Prostate gland (tissue), 2 donors: ENCODE measurements around the gene CD81.

ENCODE experiments used
- CTCF ChIP-seq, 4 experiments: fragments of 200-600 bp in 2 of 4; fragments of 450-650 bp in 2 of 4; sonication (generic) in 2 of 4; IDR thresholded peaks; 1 replicate in 3 of 4; 2 replicates in 1 of 4; pipeline ENCODE4 v1.5.1; 2016 to 2019; ENCODE audit warnings: antibody characterized with exemption in 4 of 4, mild to moderate bottlenecking in 2 of 4, moderate library complexity in 2 of 4
- POLR2A ChIP-seq: fragments of 450-650 bp; IDR thresholded peaks from one replicate; pipeline ENCODE4 v1.6.1; 2016; ENCODE audit warnings: antibody characterized with exemption, mild to moderate bottlenecking

- TF ChIP-seq CTCF (IDR thresholded peaks at IDR 0.05) = no peak
- TF ChIP-seq POLR2A = no peak
Measured at GRCh38 chr11:2391181-2391975, 14.3 kb downstream of the CD81 start.
